ENCODE measurements around the gene TPK1. TPM values are rescaled to one million over a fixed set of nuclear protein-coding genes. Genes with fewer than 3 reads are reported as not detected.

The TPK1 gene
- polyA plus RNA-seq, 1 of the 3 experiments (the other 2 are of a cell fraction) = 3.3 TPM

DNA sequence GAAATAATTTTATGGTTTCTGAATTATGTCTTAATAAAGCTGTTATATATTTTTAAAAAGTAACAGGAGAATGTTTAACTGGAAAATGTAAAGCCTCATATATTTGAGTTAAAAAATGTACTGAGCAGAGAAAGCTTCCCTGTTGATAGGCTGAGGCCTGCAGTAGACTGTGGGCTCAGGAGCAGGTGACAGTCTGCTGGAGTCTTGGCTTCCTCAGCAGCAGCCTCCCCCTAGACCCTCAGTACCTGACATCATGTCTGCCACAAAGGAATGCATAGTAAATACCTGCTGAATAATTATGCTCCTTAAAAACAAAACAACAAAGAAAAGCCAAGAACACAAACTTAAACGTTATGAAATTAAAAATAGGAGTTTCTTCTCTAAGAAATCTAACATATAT lies 358.5 kb downstream of the TPK1 start:
- no peaks in the 10 kb centered on the region for H4K20me1 ChIP-seq (ENCODE audit: insufficient read depth)
- no peak overlapping the region for H3K4me2 ChIP-seq
- H3K27me3 ChIP-seq (ENCODE audit: insufficient read depth) = no peaks in the 10 kb centered on the region
- H3K4me1 ChIP-seq (ENCODE audit: control insufficient read depth in 1 of 2, insufficient read depth in 2 of 2, low read depth in 1 of 2, low read length in 1 of 2) = no peaks in the 10 kb centered on the region
- POLR2A ChIA-PET = no interaction called here
- H3K27ac ChIP-seq (ENCODE audit: low read depth in 2 of 2, low read length in 1 of 2) = no peak overlapping the region
- no peaks in the 10 kb centered on the region for H3K9me3 ChIP-seq
- H3K79me2 ChIP-seq (ENCODE audit: insufficient read depth) = no peaks in the 10 kb centered on the region
- H3K4me3 ChIP-seq (ENCODE audit: low read depth in 2 of 2, low read length in 1 of 2) = no peak overlapping the region
- H3F3A ChIP-seq (replicated peaks; ENCODE audit: insufficient read depth) = no peaks in the 10 kb centered on the region
- no peak overlapping the region for H2AFZ ChIP-seq (ENCODE audit: low read depth)
- DNase-seq = no peak
- CTCF ChIA-PET = interaction anchor here (0.6 kb wide), 1 partner anchor 97 kb away, joined by 3 read pairs; no protein-coding TSS in a partner anchor
- H3K36me3 ChIP-seq (replicated peaks in 1 of 2; ENCODE audit: control insufficient read depth in 1 of 2, insufficient read depth in 2 of 2, low read length in 1 of 2) = no peaks in the 10 kb centered on the region
- TF ChIP-seq FOXM1 (IDR thresholded peaks at IDR 0.05; ENCODE audit: low read depth) (no peak), YY1 (IDR thresholded peaks at IDR 0.05; ENCODE audit: low read depth) (no peak), GABPA (IDR thresholded peaks at IDR 0.05; ENCODE audit: low read depth) (no peak), FOSL2 (IDR thresholded peaks at IDR 0.05; ENCODE audit: borderline replicate concordance, low read depth) (no peak), POLR2AphosphoS5 (IDR thresholded peaks at IDR 0.05; ENCODE audit: low read depth, low read length) (no peak), RXRA (IDR thresholded peaks at IDR 0.05; ENCODE audit: borderline replicate concordance, low read depth) (no peak), RAD21 (IDR thresholded peaks at IDR 0.05; ENCODE audit: low read length) (no peak), MXI1 (IDR thresholded peaks at IDR 0.05; ENCODE audit: low read depth, low read length) (no peak), TEAD4 (IDR thresholded peaks at IDR 0.05; ENCODE audit: borderline replicate concordance, insufficient read depth) (no peak), EP300 (IDR thresholded peaks at IDR 0.05; ENCODE audit: borderline replicate concordance in 1 of 2, low read depth in 1 of 2, low read length in 1 of 2) (no peak), ZBTB33 (IDR thresholded peaks at IDR 0.05; ENCODE audit: borderline replicate concordance, low read depth) (no peak), NFIC (IDR thresholded peaks at IDR 0.05; ENCODE audit: borderline replicate concordance) (no peak), MEF2A (IDR thresholded peaks at IDR 0.05; ENCODE audit: borderline replicate concordance, low read depth) (no peak)
- TF ChIP-seq, protein P1, sequence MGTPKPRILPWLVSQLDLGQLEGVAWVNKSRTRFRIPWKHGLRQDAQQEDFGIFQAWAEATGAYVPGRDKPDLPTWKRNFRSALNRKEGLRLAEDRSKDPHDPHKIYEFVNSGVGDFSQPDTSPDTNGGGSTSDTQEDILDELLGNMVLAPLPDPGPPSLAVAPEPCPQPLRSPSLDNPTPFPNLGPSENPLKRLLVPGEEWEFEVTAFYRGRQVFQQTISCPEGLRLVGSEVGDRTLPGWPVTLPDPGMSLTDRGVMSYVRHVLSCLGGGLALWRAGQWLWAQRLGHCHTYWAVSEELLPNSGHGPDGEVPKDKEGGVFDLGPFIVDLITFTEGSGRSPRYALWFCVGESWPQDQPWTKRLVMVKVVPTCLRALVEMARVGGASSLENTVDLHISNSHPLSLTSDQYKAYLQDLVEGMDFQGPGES (IDR thresholded peaks at IDR 0.05; ENCODE audit: low read depth, low read length) = no peak
- TF ChIP-seq, protein P2, sequence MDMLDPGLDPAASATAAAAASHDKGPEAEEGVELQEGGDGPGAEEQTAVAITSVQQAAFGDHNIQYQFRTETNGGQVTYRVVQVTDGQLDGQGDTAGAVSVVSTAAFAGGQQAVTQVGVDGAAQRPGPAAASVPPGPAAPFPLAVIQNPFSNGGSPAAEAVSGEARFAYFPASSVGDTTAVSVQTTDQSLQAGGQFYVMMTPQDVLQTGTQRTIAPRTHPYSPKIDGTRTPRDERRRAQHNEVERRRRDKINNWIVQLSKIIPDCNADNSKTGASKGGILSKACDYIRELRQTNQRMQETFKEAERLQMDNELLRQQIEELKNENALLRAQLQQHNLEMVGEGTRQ (IDR thresholded peaks at IDR 0.05; ENCODE audit: borderline replicate concordance, low read depth, low read length) = no peak
- WGBS (ENCODE audit: low lambda C conversion rate) = 3% methylated on average over 1 of the region's 1 CpG
- no peaks in the 10 kb centered on the region for H3K9me2 ChIP-seq
- H3K9ac ChIP-seq = no peak overlapping the region
